Activated naive CD8-positive, alpha-beta T cell (primary cell): Measurements from ENCODE around the gene PLCB3.

Source experiments
- H3K27ac Mint-ChIP-seq: one replicate; pipeline ENCODE4 v1.8.0; 2021; ENCODE audit warnings: mixed read lengths
- H3K27me3 Mint-ChIP-seq: one replicate; pipeline ENCODE4 v1.8.0; 2021; ENCODE audit warnings: mixed read lengths
- H3K36me3 Mint-ChIP-seq: one replicate; pipeline ENCODE4 v1.8.0; 2021; ENCODE audit warnings: mixed read lengths
- H3K4me1 Mint-ChIP-seq: one replicate; pipeline ENCODE4 v1.8.0; 2021; ENCODE audit warnings: low read depth, mixed read lengths
- H3K4me3 Mint-ChIP-seq: one replicate; pipeline ENCODE4 v1.8.0; 2021; ENCODE audit warnings: mild to moderate bottlenecking, mixed read lengths
- H3K9me3 Mint-ChIP-seq: one replicate; pipeline ENCODE4 v1.8.0; 2021; ENCODE audit warnings: low read depth, mixed read lengths

PLCB3 gene

DNA sequence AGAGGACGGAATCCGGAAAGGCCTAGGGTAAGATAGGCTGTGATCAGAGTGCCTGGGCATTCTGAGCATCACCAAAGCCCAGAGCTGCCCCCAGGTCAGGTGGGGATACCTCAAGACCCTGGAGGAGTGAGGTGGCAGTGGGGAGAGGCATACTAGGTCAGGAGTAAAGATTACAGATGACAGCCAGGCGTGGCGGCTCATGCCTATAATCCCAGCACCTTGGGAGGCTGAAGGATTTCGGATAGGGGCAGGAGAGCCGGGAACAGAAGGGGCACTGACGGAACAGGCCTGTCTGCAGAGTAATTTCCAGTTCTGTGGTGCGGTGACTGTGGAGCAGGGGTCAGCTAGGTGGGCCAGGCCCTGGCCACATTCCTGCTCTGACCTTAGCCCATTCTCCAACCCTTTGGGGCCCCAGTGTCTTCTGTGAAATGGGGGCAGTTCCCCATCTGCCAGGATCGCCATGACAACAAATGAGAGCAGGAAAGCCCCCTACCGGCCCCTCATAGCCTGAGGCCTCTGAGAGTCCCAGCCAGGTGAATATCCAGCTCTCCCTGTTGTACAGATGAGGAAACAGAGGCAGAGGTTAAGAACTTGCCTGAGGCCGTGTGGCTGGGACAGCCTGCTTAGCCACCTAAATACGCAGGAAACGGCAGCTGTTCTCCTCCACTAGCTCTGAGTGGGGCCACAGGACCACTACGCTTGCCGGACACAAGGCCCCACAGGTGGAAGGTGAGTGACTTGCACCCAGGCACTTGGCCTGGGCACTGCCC lies 23.9 kb downstream of the PLCB3 start:
- H3K36me3 Mint-ChIP-seq, result peaks cover 3% of the 10 kb centered on the region
- H3K9me3 Mint-ChIP-seq, result no peaks in the 10 kb centered on the region
- H3K27ac Mint-ChIP-seq, result no peak overlapping the region
- no peak overlapping the region for H3K4me3 Mint-ChIP-seq
- no peaks in the 10 kb centered on the region for H3K27me3 Mint-ChIP-seq
- H3K4me1 Mint-ChIP-seq, result peaks cover 3% of the 10 kb centered on the region

DNA sequence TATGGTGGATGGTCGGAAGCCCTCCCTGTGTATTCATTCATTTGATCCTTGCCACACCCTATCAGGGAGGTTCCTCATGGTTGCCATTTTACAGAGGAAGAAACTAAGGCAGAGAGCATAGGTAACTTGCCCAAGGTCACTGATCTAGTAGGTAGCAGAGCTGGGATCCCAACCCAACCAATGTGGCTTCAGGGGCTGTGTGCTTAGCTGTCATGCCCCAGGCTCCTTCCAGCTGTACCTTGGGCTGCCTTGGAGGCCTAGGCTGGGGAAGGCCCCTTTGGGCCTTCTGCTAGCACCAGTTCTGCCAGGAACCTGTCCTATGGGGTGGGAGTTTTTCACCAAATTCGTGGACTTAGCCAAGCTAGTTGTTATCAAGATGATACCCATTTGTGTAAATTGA lies 24.5 kb downstream of the PLCB3 start:
- H3K9me3 Mint-ChIP-seq, result no peaks in the 10 kb centered on the region

DNA sequence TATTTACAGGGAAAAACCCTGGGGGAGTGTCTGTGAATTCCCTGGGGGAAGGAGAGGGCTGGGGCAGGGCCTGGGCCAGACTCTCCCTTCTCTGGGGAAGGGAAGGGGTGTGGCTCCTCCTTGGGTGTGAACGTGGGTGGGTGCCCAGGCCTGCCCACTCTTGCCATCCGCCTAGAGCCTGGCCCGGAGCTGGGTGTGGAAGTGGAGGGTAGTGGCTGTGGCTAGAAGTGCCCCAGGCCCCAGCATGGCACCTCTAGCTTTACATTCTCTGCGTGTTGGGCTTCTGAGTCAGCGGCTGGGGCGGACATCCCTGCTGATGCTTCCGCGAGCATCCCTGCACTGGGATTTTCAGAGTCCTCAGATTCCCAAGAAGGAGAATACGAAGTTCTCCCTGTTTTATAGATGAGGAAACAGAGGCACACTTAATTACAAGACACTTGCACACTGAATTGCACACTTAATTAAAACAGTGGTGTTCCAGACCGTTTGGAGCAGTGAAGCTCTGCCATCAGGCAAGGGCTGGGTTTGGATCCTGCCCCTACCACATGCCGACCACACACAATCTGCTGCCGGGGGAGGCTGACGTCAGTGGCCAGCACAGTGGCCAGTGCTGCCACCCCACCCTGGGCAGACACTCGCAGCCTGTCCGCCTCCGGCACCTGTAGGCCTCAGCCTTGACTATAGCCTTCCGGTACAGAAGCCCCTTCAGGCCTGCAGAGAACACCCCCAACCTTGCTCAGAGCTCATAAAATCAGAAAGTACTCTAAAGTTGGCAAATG lies 25.5 kb downstream of the PLCB3 start:
- no peak overlapping the region for H3K4me3 Mint-ChIP-seq

More for the DNA sequence above, 24.5 kb downstream of the PLCB3 start:
- Mint-ChIP-seq H3K4me3 (no peak overlapping the region), H3K27ac (no peak overlapping the region), H3K4me1 (peaks cover 3% of the 10 kb centered on the region), H3K27me3 (no peaks in the 10 kb centered on the region), H3K36me3 (peaks cover 3% of the 10 kb centered on the region)

DNA sequence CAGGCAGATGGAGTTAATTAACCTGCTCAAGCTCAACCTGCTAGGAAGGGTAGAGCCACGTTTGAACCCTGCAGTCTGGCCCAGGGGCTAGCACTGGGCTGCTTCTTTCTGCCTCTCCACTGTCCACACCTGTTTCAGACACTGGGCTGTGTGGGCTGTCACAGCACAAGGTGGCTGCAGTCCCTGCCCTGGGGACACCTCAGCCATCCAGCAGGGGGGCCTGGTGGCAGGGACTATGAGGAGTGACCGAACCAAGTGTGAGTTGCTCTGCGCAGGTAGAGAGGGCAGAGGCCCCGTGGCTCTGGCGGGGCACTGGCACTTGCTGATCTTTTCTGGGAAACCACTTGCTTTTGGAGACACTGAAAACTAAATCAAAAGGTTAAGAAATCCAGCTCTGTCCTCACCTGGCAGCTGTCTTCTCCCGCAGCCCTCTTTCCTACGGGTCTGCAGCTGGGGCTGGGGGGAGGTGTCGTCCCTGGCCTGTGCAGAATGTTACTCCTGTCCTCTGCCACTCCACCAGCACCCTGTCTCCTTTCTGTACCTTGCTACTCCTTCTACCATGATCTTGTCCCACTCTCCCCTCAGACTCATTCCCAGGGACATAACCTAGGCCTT lies 27.4 kb downstream of the PLCB3 start:
- no peaks in the 10 kb centered on the region for H3K27me3 Mint-ChIP-seq

More for the DNA sequence above, 25.5 kb downstream of the PLCB3 start:
- no peaks in the 10 kb centered on the region for H3K27me3 Mint-ChIP-seq
- H3K36me3 Mint-ChIP-seq, result peaks cover 3% of the 10 kb centered on the region
- H3K27ac Mint-ChIP-seq, result no peak overlapping the region
- H3K9me3 Mint-ChIP-seq, result no peaks in the 10 kb centered on the region
- H3K4me1 Mint-ChIP-seq, result peaks cover 3% of the 10 kb centered on the region

DNA sequence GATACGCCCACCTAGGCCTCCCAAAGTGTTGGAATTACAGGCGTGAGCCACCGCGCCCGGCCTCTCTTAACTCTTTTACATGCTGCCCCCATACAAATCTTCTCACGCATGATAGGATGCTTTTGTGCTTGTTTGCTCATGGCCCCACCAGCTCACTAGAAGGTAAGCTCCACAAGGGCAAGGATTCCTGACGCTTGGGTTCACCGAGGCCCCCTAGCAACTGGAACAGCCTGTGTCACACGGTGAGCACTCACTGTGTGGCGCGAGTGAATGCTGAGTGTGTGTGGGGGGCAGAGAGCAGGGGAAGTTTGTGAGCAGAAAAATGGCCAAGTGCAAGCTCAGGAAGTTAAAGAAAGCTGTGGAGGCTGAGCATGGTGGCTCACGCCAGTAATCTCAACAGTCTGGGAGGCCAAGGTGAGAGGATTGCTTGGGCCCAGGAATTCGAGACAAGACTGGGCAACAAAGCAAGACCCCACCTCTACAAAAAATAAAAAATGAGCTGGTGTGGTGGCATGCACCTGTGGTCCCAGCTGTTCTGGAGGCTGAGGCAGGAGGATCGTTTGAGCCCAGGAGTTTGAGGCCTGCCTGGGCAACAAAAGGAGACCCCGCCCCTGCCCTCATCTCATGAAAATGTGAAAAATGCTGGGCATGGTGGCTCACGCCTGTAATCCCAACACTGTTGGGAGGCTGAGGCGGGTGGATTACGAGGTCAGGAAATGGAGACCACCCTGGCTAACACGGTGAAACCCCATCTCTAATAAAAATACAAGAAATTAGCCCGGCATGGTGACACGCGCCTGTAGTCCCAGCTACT lies 30.8 kb downstream of the PLCB3 start:
- Mint-ChIP-seq H3K27me3 (no peaks in the 10 kb centered on the region), H3K4me3 (no peak overlapping the region), H3K4me1 (peaks cover 15% of the 10 kb centered on the region), H3K27ac (no peak overlapping the region), H3K36me3 (peaks cover 3% of the 10 kb centered on the region), H3K9me3 (no peaks in the 10 kb centered on the region)

More for the DNA sequence above, 27.4 kb downstream of the PLCB3 start:
- Mint-ChIP-seq H3K4me1 (peaks cover 4% of the 10 kb centered on the region), H3K4me3 (no peak overlapping the region), H3K27ac (no peak overlapping the region), H3K9me3 (no peaks in the 10 kb centered on the region), H3K36me3 (peaks cover 3% of the 10 kb centered on the region)

DNA sequence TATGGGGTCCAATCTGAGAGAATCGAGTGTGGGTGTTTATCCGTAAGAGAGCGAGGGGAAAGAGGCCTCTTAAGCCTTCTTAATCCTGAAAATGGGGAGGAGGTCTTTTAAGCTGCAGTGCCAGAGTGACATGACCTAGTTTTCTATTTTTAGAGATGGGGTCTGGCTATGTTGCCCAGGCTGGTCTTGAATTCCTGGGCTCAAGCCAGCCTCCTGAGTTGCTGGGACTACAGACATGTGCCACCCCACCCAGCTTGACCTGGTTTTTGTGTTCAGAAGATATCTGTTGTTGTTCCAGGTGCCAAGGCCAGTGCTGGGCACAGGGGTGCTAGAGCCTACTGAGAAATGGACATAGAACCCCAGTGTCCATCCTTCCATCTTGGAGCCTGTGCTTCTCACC lies 31.8 kb downstream of the PLCB3 start:
- Mint-ChIP-seq H3K9me3 (no peaks in the 10 kb centered on the region), H3K36me3 (peaks cover 3% of the 10 kb centered on the region), H3K27me3 (no peaks in the 10 kb centered on the region), H3K4me1 (peaks cover 15% of the 10 kb centered on the region), H3K4me3 (peak overlapping the region; percentile 30), H3K27ac (no peak overlapping the region)

DNA sequence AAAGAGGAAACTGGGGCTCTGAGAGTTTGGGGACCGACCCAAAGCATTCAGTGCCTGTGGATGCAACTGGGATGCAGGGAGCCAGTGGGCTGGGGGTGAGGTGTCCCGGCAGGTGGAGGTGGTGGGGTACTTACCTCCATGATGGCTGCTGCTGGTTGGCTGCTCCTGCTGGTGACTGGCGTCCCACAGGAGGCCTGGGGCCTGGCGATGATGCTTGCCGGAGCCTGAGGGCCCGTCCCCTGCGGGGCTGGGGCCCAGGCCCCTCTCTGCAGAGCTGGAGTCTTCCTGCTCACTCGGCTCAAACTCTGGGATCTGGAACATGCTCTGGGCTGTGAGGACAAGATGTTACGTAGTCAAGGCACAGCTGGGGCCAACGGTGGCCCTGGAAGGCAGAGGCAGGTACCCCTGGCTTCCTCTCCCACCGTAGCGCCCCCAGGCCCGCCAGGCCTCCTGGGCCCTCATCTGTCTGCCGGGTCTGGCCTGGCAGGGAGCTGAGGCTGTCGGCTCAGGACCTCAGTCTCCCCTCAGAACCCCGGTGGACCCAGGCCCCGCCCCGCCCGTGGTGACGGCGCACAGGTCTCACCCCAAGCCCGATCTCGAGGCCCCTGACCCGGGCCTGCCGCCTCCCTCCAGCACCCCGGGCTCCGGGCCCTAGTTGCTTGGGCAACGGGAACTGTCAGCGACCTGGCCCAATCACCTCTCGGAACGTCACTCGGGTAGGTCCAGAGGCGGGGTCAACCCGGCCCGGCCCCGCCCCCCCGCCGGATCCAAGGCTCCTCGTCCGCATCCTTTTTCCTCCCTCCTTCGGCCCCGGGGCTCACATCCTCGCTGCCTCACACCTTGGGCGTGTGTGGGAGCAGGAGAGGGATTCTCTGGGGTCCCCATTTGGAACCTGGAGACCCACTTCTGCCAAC lies 33.0 kb downstream of the PLCB3 start, which contains the start of gene BAD:
Gene BAD (minus strand): TSS at position 618 of the 914 bp plus-strand sequence. CDS start 297 bp downstream, at position 321.
- Mint-ChIP-seq H3K4me3 (peak within 1 kb of the TSS; percentile 86), H3K4me1 (peaks cover 15% of the 10 kb centered on the region), H3K36me3 (no peaks in the 10 kb centered on the region), H3K9me3 (no peaks in the 10 kb centered on the region), H3K27ac (peak within 1 kb of the TSS; percentile 87), H3K27me3 (no peaks in the 10 kb centered on the region)

DNA sequence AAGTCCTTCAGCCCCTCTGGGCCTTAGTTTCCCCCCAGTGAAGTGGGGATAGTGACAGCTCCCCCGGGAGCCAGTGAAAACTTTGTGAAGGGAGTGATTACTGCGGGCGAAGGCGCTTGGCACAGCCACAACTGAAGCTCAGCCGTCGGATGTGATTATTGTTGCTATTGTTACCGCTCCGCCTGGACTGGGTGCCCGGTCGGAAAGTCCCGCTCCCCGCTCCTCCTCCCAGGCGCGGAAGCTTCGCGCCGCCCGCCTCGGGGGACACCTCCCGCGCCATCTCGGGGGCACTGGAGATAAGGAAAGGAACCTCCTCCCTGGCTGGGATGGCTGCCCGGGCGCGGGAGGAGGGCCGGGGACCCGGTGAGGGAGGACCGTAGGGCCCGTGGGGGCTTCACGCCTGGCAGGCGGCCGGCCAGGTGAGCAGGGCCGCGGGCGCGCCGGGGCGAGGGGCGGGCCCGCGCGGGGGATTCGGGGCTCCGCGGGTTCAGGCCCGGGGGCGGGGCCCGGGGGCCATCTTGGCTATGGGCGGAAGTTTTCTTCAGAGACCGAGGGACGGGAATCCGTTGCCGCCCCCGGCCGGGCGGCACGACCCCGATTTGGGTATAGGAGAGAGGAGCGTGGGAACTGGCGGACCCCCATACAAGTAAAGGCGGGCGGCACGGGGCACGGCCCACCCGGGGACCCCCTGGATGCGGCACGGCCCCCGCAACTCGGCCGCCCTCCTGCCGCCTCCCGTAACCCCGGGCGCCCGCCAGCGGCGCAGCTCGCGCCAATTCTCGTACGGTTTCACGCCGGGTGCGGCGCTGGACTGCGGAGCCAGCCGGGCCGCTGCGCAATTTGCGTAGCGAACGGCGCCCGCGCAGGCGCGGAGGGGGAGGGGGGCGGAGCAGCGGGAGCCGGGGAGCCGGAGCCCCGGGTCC lies 33.9 kb downstream of the PLCB3 start, which contains the start of gene GPR137:
Gene GPR137 (plus strand): TSS at position 887 of the 923 bp plus-strand sequence. CDS start 677 bp downstream, outside the sequence.
- Mint-ChIP-seq H3K9me3 (no peaks in the 10 kb centered on the region), H3K4me1 (peaks cover 15% of the 10 kb centered on the region), H3K4me3 (peak within 1 kb of the TSS; percentile 86), H3K27ac (peak within 1 kb of the TSS; percentile 87), H3K36me3 (no peaks in the 10 kb centered on the region), H3K27me3 (no peaks in the 10 kb centered on the region)

DNA sequence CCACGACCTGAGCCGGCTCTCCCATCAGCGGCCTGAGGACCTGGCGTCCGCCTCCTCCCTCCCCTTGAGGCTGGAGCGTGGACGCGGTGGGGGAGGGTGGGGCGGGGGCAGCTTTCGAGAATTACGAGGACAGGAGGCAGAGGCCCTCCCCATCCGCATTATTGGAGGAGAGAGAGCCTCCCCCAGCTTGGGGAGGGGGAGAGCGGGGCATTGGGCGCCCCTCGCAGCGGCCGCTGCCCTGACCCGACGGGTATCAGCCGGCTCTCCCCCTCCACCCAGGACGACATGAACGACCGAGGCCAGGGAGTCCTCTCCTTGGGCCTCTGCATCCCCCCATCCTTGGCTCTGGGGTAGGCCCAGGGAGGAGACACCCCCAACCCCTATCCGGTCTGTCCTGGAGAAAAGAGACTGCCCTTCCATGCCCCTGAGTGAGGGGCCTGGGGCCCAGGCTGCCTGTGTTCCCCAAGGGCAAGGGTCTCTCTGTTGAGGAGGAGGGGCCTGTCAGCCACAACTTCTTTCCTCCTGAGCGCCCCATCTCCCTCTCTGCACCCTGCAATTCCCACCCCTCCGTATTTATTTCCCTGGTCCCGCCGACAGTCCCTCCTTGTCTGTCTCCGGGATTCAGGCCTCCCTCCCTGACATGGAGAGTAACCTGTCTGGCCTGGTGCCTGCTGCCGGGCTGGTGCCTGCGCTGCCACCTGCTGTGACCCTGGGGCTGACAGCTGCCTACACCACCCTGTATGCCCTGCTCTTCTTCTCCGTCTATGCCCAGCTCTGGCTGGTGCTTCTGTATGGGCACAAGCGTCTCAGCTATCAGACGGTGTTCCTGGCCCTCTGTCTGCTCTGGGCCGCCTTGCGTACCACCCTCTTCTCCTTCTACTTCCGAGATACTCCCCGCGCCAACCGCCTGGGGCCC lies 34.8 kb downstream of the PLCB3 start:
- H3K9me3 Mint-ChIP-seq, result no peaks in the 10 kb centered on the region
- no peaks in the 10 kb centered on the region for H3K36me3 Mint-ChIP-seq
- peaks cover 5% of the 10 kb centered on the region for H3K27me3 Mint-ChIP-seq
- peaks cover 19% of the 10 kb centered on the region for H3K4me1 Mint-ChIP-seq
- H3K4me3 Mint-ChIP-seq, result peak overlapping the region; percentile 78
- peak overlapping the region; percentile 72 for H3K27ac Mint-ChIP-seq

DNA sequence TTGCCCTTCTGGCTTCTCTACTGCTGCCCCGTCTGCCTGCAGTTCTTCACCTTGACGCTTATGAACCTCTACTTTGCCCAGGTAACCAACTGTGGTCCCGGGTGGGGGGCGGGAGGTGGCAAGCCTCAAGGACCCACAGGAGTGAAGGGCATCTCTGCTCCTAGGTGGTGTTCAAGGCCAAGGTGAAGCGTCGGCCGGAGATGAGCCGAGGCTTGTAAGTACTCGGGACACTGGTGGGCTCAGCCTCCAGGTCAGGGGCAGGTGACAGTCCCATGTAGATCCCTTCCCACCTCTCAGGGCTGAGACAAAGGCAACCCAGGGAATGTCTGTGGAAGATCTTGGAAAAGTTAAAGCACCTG lies 35.5 kb downstream of the PLCB3 start:
- H3K27me3 Mint-ChIP-seq, result peaks cover 5% of the 10 kb centered on the region
- peaks cover 19% of the 10 kb centered on the region for H3K4me1 Mint-ChIP-seq
- H3K9me3 Mint-ChIP-seq, result no peaks in the 10 kb centered on the region
- peak overlapping the region; percentile 78 for H3K4me3 Mint-ChIP-seq
- peak overlapping the region; percentile 72 for H3K27ac Mint-ChIP-seq
- no peaks in the 10 kb centered on the region for H3K36me3 Mint-ChIP-seq

DNA sequence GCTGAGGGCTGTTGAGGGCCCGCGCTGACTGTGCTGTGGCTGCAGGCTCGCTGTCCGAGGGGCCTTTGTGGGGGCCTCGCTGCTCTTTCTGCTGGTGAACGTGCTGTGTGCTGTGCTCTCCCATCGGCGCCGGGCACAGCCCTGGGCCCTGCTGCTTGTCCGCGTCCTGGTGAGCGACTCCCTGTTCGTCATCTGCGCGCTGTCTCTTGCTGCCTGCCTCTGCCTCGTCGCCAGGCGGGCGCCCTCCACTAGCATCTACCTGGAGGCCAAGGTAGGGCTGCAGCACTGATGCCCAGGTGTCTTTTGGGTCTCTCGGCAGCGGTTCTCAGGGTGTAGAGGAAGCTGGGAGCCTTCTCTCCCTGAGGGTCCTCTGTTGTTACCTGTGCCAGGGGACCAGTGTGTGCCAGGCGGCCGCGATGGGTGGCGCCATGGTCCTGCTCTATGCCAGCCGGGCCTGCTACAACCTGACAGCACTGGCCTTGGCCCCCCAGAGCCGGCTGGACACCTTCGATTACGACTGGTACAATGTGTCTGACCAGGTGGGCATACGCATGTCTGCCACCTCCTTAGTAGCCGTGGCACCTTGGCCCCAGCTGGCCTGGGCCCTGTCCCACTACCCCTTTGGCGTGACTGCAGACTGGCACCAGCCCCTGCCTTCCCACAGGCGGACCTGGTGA lies 36.5 kb downstream of the PLCB3 start:
- Mint-ChIP-seq H3K27ac (no peak overlapping the region), H3K27me3 (peaks cover 5% of the 10 kb centered on the region), H3K36me3 (no peaks in the 10 kb centered on the region), H3K4me1 (peaks cover 21% of the 10 kb centered on the region), H3K4me3 (no peak overlapping the region), H3K9me3 (no peaks in the 10 kb centered on the region)

DNA sequence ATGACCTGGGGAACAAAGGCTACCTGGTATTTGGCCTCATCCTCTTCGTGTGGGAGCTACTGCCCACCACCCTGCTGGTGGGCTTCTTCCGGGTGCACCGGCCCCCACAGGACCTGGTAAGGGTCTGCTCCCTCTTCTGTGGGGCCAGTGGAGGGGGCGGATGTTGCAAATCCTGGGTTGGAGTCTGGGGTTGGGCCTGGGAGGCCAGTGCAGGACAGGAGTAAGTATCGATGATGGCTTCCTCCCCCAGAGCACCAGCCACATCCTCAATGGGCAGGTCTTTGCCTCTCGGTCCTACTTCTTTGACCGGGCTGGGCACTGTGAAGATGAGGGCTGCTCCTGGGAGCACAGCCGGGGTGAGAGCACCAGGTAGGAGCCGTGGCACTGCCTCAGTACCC lies 37.0 kb downstream of the PLCB3 start:
- Mint-ChIP-seq H3K9me3 (no peaks in the 10 kb centered on the region), H3K27me3 (peaks cover 7% of the 10 kb centered on the region), H3K27ac (no peak overlapping the region), H3K4me3 (no peak overlapping the region), H3K36me3 (no peaks in the 10 kb centered on the region), H3K4me1 (peaks cover 18% of the 10 kb centered on the region)
